Muscle of back (tissue), 13 donors: Measurements from ENCODE around the gene ERP29. TPM values are rescaled to one million over a fixed set of nuclear protein-coding genes. Genes with fewer than 3 reads are reported as not detected.
A peak's percentile ranks its signal among the peaks of the same experiment; 100 is the strongest.

ENCODE experiments used
- DNase-seq, 3 donors: peaks; one replicate each; pipeline versions ENCODE4 v3.0.0 to v3.0.0-alpha.2; 2013
- long read RNA-seq, 9 donors: transcript quantifications; one replicate each; lab custom pipeline, GENCODE V29; 2026
- polyA plus RNA-seq, 10 donors: library from polyadenylated mRNA; unstranded; fragments of 120-200 nt; gene quantifications; one replicate each; pipeline ENCODE4 v1.2.1, GENCODE V29; 2013; ENCODE audit not compliant: insufficient read length in 10 of 10

The ERP29 gene
- 10 to 100 TPM; 56.2 to 92.6 (median 65.1) TPM for polyA plus RNA-seq
- long read RNA-seq, donor 1, transcript ERP29-201 (3 exons, 1,735 nt): major isoform, 37 of 48 reads
- long read RNA-seq, donor 1, transcript ERP29-202 (2 exons, 1,333 nt): minor isoform, 11 of 48 reads
- long read RNA-seq, donor 1, partial matches to known transcripts: 0 of 48 reads
- long read RNA-seq, donor 1, other reads (novel, unspliced or antisense): 0 of 48 reads
- long read RNA-seq, donor 2, transcript ERP29-201 (3 exons, 1,735 nt): major isoform, 21 of 34 reads
- long read RNA-seq, donor 2, transcript ERP29-202 (2 exons, 1,333 nt): minor isoform, 13 of 34 reads
- long read RNA-seq, donor 2, partial matches to known transcripts: 0 of 34 reads
- long read RNA-seq, donor 2, other reads (novel, unspliced or antisense): 0 of 34 reads
- long read RNA-seq, donor 3: 0 reads
- long read RNA-seq, donor 4, transcript ERP29-202 (2 exons, 1,333 nt): minor isoform, 8 of 37 reads
- long read RNA-seq, donor 4, transcript ERP29-201 (3 exons, 1,735 nt): major isoform, 18 of 37 reads
- long read RNA-seq, donor 4, partial matches to known transcripts: 11 of 37 reads
- long read RNA-seq, donor 4, other reads (novel, unspliced or antisense): 0 of 37 reads
- long read RNA-seq, donor 5, transcript ERP29-201 (3 exons, 1,735 nt): major isoform, 28 of 41 reads
- long read RNA-seq, donor 5, transcript ERP29-202 (2 exons, 1,333 nt): minor isoform, 12 of 41 reads
- long read RNA-seq, donor 5, partial matches to known transcripts: 0 of 41 reads
- long read RNA-seq, donor 5, other reads (novel, unspliced or antisense): 0 of 41 reads
- long read RNA-seq, donor 6, transcript ERP29-202 (2 exons, 1,333 nt): minor isoform, 9 of 40 reads
- long read RNA-seq, donor 6, transcript ERP29-201 (3 exons, 1,735 nt): major isoform, 31 of 40 reads
- long read RNA-seq, donor 6, partial matches to known transcripts: 0 of 40 reads
- long read RNA-seq, donor 6, other reads (novel, unspliced or antisense): 0 of 40 reads
- long read RNA-seq, donor 7, transcript ERP29-202 (2 exons, 1,333 nt): minor isoform, 9 of 25 reads
- long read RNA-seq, donor 7, transcript ERP29-201 (3 exons, 1,735 nt): major isoform, 16 of 25 reads
- long read RNA-seq, donor 7, partial matches to known transcripts: 0 of 25 reads
- long read RNA-seq, donor 7, other reads (novel, unspliced or antisense): 0 of 25 reads
- long read RNA-seq, donor 8, transcript ERP29-201 (3 exons, 1,735 nt): major isoform, 16 of 23 reads
- long read RNA-seq, donor 8, transcript ERP29-202 (2 exons, 1,333 nt): minor isoform, 7 of 23 reads
- long read RNA-seq, donor 8, partial matches to known transcripts: 0 of 23 reads
- long read RNA-seq, donor 8, other reads (novel, unspliced or antisense): 0 of 23 reads
- long read RNA-seq, donor 9, partial matches to known transcripts: 0 of 3 reads
- long read RNA-seq, donor 9, other reads (novel, unspliced or antisense): 0 of 3 reads

DNA sequence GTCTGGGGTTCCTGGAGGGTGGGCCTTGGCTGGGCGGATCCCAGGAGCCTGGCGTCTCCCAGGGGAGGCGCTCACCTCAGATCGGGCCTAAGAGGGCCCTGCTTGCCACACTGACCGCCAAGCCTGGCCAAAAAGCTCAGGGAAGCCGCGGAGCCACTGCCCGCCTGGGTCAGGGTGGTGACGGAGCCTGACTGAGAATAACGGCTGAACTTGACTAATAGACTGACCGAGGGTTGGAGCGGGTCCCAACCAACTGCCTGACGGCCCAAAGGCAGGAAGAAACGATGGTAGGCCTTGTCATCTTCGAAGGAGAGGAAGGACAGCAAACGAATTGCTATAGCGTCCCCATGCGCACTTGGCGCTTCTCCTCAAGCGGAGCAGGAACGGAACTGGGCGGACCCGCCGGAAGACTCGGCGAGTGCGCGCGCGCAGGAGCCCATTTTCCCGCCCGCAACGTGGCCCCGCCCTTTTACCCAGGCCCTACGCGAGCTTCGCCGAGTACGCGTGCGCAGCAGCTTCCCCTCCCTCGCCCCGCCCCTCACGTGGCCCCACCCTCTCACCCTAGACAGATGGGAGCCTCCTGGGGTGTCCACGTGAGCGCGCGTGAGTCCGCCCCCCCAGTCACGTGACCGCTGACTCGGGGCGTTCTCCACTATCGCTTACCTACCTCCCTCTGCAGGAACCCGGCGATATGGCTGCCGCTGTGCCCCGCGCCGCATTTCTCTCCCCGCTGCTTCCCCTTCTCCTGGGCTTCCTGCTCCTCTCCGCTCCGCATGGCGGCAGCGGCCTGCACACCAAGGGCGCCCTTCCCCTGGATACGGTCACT, at the start of gene ERP29, which contains the start of gene TMEM116:
Gene ERP29, plus strand, starts transcription at position 652 of the 826 bp plus-strand sequence. Its CDS starts 40 bp downstream, at position 692.
Gene TMEM116, minus strand, starts transcription at position 391 of the 826 bp plus-strand sequence. CDS start 7,895 bp downstream, outside the sequence.
- peak; percentile 99 for DNase-seq

DNA sequence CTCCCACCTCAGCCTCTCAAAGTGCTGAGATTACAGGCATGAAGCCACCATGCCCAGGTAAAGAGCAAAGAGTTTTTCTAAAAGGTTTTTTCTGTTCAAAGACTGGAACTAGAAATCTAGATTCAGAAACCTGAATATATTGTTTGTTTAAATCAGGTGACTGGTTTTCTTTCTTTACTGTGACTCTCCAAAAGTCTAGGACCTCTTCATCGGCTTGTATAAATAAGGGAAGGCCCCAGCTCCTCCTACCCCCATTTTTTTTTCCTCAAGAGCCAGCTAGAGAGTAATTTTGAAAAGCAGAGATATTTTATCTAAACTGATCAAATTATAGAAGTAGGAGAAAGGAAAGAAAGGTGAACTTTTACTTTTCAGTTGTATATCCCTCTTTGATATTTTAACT, 48.3 kb upstream of the ERP29 start:
- DNase-seq: no peak

DNA sequence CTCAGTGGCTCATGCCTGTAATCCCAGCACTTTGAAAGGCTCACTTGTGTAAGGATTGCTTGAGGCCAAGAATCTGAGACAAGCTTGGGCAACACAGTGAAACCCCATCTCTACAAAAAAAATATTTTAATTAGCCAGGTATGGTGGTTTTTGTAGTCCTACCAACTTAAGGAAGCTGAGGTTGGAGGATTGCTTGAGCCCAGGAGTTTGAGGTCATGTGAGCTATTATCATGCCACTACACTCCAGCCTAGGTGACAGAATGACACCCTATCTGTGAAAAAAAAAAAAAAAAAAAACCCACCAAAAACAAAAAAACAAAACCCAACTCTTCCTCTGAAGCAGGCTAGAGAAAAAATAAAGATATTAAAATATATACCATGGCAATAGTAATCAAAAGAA, 41.4 kb upstream of the ERP29 start:
- no peak for DNase-seq

DNA sequence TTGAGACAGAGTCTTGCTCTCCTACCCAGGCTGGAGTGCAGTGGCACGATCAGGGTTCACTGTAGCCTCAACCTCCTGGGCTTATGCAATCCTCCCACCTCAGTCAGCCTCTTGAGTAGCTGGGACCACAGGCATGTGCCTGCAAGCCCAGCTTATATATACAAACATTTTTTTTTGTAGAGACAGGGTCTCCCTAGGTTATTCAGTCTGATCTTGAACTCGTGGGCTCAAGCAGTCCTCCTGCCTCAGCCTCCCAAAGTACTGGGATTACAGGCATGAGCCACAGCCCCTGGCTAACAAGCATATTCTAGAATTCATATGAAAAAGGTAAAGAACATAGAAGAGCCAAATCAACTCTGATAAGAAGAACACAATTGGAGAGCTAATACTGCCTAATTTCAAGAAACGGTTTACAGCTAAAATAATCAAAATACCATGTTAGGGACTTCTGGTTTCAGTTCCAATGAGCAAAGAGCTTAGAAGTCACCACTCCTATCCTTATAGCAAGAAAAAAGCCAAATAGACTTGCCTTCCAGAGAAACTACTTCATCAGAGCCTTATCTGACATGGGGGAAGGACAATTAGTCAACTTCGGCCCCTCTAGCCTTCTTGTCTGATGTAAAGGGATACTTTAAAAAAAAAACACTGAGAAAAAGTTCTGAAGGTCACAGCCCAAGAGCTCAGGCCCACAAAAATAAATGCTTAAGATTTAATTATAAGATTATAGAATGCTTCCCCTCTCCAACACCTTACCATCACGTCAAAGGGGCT, 37.9 kb upstream of the ERP29 start:
- no peak for DNase-seq

DNA sequence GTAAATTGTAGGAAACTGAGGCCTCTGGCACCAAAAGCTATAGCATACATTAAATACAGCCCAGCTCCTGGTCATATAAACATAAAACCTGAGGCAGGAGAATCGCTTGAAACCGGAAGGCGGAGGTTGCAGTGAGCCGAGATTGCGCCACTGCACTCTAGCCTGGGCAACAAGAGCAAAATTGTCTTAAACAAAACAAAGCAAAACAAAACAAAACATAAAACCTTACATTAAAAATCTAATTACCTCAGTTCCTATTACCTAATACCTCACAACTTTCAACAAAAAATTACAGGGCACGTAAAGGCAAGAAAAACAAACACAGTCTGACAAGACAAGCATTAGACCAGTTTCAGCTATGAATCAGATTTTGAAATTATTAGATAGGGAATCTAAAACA, 36.9 kb upstream of the ERP29 start:
- DNase-seq: no peak

DNA sequence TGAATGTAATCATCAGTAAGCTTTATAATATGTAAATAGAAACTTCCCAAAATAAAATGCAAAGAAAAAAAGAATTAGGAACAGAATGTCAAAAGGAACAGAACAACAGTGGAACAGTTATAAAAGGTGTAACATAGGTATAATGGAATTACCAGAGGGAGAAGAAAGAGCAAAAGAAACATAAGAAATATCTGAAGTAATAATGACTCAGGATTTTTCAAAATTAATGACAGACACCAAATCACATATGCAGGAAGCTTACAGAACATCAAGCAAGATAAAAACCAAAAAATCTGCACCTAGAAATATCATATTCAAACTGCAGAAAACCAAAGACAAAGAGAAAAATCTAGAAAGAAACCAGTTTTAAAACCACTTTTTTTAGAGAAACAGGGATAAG, 36.4 kb upstream of the ERP29 start:
- DNase-seq: no peak

DNA sequence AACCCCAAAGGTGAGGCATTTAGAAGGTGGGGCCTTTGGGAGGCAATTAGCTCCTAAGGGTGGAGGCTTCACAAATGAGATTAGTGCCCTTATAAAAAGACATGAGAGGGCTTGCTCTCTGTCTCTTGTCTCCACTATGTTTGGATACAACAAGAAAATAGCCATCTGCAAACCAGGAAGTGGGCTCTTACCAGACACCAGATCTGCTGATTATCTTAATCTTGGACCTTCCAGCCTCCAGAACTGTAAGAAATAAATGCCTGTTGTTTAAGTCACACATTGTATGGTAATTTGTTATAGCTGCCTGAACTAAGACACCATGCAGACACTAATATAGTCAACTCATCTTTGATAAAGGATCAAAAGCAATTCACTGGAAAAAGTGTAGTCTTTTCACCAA, 34.7 kb upstream of the ERP29 start:
- no peak for DNase-seq

DNA sequence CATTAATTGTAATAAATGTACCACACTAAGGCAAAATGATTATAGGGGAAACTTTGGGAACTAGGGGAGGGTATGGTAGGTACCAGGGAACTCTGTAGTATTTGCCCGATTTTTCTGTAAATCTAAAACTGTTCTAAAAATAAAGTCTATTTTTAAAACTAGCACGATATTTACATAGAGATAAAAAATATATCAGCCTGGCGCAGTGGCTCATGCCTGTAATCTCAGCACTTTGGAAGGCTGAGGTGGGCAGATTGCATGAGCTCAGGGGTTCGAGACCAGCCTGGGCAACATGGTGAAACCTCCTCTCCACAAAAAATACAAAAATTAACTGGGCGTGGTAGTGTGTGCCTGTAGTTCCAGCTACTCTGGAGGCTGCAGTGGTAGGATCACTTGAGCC, 32.6 kb upstream of the ERP29 start:
- DNase-seq: no peak

DNA sequence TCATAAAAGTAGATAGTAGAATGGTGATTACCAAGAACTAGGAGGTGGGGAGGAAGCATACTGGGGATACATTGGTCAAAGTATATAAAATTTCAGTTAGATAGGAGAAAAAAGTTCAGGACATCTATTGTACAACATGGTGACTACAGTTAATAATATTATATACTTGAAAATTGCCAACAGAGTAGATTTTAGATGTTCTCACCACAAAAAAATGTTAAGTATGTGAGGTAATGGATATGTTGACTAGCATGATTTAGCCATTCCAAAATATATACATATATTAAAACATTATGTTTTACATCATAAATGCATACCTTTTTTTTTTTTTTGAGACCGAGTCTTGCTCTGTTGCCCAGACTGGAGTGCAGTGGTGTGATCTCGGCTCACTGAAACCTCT, 31.2 kb upstream of the ERP29 start:
- peak in 1 of 3 donors; percentile 11 for DNase-seq

DNA sequence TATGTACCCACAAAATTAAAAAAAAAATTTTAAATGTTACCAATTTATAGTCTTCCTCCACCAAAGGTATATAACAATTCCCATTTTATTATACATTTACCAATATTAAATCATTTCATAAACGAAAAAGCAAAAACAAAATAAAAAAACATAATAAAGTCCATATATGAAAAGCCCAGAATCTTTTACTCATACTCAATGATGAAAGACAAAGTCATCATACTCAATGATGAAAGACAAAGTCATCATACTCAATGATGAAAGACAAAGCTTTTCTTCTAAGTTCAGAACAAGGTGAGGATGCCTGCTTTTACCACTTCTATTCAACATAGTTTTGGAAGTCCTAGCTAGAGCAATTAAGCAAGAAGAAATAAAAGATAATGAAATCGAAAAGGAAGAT, 28.4 kb upstream of the ERP29 start:
- no peak for DNase-seq

DNA sequence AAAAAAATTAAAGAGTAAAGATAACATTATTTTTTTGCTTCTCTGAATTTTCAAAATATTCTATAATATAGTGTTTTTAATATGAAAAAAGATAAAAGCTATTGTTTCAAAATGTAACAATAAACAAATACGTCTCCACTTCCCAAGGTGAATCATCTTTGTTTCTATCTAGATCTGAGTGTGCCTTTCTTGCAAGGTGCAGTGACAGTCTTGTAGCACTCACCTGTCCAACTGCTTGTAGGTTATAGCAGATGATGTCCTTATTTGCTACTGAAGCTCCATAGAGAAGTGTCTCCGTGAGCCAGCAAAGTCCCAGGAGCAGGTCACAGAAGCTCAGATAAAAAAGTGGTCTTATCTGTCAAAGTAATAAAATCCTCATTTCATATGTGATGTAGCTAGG, 21.7 kb upstream of the ERP29 start:
- DNase-seq: no peak

DNA sequence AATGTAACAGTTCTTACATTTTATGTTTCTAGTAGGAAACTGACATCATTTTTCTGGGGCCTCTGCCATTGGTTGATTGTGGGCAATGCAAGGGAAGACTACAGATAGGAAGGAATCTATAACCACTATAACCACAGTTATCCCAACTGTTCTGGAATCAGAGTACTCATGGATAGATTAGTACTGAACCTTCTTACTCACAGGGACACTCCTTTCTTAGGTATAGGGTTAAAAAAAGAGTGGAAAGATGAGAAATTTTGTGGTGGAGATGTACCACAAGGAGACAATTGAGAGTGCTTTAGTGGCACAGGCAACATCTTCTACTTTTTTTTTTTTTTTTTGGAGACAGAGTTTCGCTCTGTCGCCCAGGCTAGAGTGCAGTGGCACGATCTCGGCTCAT, 21.3 kb upstream of the ERP29 start:
- DNase-seq: no peak

DNA sequence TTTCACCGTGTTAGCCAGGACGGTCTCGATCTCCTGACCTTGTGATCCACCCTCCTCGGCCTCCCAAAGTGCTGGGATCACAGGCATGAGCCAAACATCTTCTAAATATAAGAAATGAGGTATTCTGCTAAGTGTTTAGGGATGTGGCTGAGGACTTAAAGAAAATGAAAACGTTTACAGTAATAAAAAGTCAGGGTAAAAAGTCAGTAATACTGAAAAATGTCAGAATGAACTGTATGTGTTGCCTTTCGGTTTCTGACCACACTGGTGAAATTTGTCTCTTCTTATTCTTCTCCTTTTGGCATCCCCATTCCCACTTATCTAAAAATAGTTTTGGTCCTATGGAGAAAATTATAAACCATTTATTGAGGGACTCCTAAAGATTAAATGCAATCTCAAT, 20.8 kb upstream of the ERP29 start:
- no peak for DNase-seq

DNA sequence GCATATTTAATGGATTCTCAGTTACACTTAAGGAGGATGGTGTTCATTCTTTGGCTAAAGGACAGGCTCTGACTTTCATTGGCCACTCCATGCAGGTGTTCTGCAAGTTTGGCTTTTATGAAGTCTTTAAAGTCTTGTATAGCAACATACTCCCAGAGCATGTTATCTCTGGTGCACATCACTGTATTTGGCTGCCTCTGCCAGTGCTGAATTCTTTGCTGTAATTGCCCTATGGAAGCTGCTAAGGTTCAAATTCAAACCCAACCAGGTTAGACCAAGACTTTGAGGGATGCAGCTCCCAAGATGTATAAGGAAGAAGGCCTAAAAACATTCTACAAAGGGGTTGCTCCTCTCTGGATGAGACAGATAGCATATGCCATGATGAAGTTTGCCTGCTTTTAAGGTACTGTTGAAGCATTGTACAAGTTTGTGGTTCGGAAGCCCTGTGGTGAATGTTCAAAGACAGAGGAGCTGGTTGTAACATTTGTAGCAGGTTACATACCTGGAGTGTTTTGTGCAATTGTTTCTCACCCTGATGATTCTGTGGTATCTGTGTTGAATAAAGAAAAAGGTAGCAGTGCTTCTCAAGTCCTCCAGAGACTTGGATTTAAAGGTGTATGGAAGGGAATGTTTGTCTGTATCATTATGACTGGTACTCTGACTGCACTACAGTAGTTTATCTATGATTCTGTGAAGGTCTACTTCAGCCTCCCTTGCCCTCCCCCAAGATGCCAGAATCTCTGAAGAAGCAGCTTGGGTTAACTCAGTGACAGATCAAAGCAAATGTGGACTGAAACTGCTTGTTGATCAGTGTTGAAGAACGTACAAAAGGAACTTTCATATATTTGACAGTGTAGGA, 19.7 kb upstream of the ERP29 start:
- no peak for DNase-seq

DNA sequence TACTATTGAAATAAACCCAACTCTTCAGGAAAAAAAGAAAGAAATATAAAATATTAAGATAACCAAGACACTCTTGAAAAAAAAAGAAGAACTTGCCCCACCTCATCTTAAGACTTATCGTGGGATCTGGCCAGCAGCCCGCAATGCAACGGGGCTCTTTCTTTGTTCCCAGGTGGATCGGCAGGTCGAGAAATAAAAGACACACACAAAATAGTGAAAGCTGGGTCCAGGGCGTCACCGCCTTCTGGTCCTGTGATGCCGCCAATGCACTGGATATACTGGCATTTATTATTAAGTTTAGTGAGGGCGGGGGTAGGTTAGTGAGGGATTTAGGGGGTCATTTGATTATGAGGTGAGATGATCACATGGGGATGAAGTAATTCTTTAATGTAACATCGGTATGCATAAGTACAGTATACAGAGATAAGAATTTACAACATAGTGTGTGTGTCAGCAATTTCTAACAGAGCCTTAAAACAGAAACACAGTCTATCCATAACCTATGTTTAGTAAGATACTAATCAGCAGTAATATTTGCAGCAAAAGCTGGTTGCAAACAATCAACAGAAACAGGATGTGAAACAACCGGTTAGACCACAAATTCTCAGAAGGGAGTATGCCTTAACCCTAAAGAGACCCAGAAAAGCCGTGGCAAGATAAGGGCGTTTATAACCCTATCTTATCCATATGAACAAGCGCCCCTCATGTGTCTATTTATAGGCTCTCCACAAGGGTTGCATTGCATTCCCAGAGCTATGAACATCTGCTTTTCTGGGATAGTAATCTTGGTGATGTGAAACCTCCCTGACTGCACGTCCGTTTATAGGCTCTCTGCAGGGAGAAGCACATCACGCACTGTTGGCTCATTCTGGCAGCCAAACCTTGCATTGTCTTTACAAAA, 18.8 kb upstream of the ERP29 start:
- DNase-seq: peak in 1 of 3 donors; percentile 38

DNA sequence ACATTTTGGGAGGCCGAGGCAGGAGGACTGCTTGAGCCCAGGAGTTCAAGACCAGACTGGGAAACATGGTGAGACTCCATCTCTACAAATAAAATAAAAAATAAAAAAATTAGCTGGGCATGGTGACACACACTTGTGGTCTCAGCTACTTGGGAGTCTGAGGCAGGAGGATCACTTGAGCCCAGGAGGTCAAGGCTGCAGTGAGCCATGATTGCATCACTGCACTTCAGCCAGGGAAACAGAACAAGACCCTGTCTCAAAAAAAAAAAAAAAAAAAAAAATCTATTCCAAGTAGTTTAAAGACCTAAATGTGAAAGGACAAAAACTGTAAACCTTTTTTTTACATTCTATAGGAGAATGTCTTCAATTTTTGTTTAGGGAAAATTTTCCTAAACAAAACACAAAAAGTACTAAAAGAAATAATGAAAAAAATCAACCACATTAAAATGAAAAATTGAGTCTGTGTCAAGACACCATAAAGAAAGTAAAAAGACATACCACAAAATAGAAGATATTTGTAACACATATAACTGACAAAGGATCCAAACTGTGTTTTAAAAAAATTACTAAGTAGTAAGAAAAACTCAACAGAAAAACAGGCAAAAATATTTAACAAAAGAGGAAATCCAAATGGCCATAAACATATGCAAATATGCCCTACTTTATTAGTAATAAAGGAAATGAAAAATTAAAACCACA, 17.3 kb upstream of the ERP29 start:
- DNase-seq: no peak

DNA sequence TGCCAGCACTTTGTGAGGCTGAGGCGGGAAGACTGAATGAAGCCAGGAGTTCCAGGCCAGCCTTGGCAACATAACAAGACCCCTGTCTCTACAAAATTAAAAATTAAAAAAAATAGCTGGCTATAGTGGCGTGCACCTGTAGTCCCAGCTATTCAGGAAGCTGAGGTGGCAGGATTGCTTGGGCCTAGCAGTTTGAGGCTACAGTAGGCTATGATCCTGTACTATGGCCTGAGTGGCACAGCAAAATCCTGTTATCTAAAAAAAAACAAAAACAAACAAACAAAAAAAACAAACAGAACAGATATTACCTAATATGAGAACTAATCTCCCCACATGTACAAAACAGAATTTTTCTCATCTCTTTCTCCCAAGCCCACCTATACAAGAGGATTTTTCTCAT, 15.9 kb upstream of the ERP29 start:
- DNase-seq: no peak
